GM18499 (cell line): Measurements from ENCODE around the gene SLC39A1.
A peak's percentile ranks its signal among the peaks of the same experiment; 100 is the strongest.
"Not testable (repeated sequence)": the region's sequence is repeated elsewhere in the genome, so short reads cannot be mapped to it uniquely, and the experiment has no call there.

Experiments used
- ATAC-seq: cut with Tn5 transposase; IDR thresholded peaks from one replicate; pipeline ENCODE4 v1.9.1; 2021; ENCODE audit warnings: moderate number of reproducible peaks; ENCODE audit not compliant: insufficient read depth, unreplicated experiment

Gene SLC39A1, protein sequence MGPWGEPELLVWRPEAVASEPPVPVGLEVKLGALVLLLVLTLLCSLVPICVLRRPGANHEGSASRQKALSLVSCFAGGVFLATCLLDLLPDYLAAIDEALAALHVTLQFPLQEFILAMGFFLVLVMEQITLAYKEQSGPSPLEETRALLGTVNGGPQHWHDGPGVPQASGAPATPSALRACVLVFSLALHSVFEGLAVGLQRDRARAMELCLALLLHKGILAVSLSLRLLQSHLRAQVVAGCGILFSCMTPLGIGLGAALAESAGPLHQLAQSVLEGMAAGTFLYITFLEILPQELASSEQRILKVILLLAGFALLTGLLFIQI

GRCh38 chr1:153963030-153963849 lies at the start of gene SLC39A1:
Gene SLC39A1, minus strand, starts transcription at chr1:153963537. Its CDS starts 822 bp downstream, at chr1:153962715.
- ATAC-seq = no peak

DNA sequence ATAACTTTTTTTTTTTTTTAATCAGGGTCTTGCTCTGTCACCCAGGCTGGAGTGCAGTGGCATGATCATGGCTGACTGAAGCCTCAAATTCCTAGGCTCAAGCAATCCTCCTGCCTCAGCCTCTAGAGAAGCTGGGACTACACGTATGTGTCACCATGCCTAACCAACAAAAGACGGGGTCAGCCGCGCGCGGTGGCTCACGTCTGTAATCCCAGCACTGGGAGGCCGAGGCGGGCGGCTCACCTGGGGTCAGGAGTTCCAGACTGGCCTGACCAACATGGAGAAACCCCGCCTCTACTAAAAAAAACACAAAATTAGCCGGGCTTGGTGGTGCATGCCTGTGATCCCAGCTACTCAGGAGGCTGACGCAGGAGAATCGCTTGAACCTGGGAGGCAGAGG lies 49.2 kb upstream of the SLC39A1 start:
- ATAC-seq = not testable (repeated sequence)

DNA sequence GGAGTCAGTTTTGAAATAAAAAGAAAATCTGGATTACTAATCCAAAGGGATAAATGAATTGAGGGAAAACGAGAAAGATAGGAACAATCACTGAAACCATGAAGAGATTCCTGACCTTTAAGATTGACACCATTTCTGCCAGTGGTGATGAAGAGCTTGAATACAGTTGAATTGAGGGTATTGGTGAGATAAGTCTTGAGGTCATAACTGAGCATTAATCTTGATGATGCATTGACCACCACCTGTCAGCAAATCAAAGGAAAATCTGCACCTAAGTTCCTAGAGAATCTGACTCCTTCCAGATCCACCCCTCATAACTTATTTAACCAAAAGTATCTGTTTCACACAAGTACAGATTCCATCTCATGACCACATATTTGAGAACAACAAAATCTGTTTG lies 48.8 kb upstream of the SLC39A1 start:
- no peak for ATAC-seq

DNA sequence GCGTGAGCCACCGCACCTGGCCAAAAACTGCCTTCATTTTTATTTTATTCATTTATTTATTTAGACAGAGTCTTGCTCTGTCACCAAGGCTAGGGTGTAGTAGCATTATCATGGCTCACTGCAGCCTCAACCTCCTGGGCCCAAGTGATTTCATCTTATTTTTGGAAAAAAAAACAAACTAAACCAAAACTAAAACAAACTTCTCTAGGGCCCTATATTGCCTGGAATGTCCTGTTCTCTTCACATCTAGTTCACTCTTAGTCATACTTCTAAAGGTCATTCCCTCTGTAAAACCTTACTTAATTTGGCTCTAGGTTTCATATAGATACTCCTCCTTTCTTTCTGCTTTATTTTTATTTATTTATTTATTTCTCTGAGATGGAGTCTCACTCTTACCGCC lies 42.8 kb upstream of the SLC39A1 start:
- no peak for ATAC-seq

GRCh38 chr1:154000420-154000819 lies 37.1 kb upstream of the SLC39A1 start:
- ATAC-seq = no peak

DNA sequence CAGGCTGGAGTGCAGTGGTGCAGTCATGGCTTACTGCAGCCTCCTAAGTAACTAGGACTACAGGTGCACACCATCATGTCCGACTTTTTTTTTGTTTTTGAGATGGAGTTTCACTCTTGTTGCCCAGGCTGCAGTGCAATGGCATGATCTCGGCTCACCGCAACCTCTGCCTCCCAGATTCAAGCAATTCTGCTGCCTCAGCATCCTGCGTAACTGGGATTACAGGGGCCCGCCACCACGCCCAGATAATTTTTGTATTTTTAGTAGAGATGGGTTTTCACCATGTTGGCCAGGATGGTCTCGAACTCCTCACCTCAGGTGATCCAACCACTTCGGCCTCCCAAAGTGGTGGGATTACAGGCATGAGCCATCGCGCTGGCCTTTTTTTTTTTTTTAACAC lies 33.5 kb upstream of the SLC39A1 start:
- not testable (repeated sequence) for ATAC-seq

DNA sequence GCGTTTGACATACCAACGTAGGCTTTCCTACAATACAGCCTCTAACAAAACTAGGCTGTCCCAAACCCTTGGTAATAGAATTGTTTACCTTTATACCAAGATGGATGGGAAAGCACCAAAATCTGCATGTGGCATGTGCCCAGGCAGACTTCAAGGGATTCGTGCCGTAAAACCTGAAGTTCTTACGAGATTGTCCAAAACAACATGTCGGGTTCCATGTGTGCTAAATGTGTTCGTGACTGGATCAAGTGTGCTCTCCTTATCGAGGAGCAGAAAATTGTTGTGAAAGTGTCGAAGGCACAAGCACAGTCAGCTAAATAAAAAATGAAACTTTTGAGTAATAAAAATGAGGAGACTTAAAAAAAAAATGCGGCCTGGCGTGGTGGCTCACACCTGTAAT lies 32.3 kb upstream of the SLC39A1 start:
- no peak for ATAC-seq

DNA sequence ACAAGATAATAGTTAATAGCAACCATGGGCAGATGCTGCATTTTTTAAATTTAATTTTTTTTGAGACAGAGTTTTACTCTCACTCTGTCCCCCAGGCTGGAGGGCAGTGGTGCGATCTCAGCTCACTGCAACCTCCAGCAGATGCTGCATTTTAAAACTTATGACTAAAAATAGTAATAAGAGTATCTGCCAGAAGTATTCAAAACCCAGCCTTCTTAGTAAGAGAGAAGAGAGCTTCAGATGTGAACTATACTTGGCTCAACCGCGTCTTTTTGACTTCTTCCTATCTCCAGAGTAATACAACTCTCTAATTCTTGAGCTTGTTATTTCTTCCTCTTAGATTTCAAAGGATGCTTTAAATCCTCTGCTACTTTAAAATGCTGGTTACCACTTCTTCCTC lies 31.9 kb upstream of the SLC39A1 start:
- no peak for ATAC-seq

- no peak for ATAC-seq
These were observed 28.5 kb upstream of the SLC39A1 start for GRCh38 chr1:153991806-153992205.

GRCh38 chr1:153991151-153991630 lies 27.9 kb upstream of the SLC39A1 start:
- no peak for ATAC-seq

DNA sequence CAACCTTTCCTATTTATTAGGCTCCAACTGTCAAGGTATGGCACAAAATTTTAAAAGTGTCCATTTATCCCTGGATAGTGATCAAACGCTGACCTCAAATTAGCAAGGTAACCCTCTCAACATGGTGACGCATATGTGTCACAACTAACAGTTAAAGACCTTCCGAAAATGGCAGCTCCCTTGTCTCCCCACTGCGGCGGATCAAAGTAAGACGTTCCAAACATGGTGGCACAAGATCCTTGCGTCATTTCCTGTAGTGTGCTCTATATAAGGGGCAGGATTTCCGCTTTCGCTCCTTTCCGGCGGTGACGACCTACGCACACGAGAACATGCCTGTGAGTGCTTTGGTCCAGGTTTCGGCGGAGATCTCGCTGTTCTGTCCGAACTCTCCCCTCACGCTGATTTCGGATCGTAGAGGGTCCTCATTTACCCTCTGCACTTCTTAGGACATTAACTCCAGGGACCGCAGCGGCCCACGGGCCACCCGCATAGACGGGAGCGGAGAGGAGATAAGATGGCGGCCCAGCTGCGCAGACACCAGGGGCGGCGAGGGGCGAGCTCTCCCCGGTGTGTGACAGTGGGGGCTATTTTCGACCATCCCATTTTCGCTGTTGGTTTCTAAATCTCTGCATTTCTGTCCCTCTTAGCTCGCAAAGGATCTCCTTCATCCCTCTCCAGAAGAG lies 27.3 kb upstream of the SLC39A1 start, which contains the start of gene RPS27:
Gene RPS27, plus strand, starts transcription at position 295 of the 683 bp plus-strand sequence. Its CDS starts 35 bp downstream, at position 330.
- peak; percentile 63 for ATAC-seq

GRCh38 chr1:153987621-153988020 lies 24.3 kb upstream of the SLC39A1 start:
- ATAC-seq = no peak

GRCh38 chr1:153985941-153986761 lies 22.8 kb upstream of the SLC39A1 start, which contains the start of gene RAB13:
Gene RAB13, minus strand, starts transcription at chr1:153986339. Its CDS starts 103 bp downstream, at chr1:153986236.
- no peak for ATAC-seq

- no peak for ATAC-seq
These were observed 22.1 kb upstream of the SLC39A1 start for GRCh38 chr1:153985341-153985912.

DNA sequence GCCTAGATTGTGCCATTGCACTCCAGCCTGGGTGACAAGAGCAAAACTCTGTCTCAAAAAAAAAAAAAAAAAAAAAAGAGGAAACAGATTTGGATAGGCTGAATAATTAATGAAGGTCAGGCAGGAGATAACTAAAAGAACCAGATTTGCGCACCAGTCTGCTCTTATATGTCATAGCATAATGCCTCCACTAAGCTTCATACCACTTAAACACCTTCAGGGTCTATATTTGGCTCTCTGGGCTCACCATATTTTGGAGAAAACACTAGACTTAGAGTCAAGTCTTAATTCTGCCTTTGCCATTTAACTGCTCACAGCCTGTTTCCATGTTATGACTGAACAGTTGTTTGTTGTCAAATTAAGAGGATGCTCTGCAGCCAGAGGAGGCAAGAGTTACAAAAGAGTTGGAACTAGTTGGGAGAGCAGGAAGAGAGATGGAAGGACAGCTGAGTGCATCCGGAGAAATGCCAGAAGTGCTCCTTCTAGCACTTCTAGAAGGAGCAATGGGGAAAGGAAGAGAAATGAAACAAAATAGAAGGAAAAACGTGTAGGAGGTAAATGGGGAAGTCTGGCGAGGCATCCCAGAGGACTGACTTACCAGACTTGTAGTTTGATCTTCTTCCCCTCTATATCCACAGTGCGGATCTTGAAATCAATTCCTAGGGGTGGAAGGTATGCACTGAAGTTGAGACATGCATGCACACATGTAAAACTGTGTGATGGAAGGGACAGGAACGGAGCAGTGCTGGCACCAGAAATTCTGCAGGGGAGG lies 21.0 kb upstream of the SLC39A1 start:
- ATAC-seq = no peak

GRCh38 chr1:153981735-153982134 lies 18.4 kb upstream of the SLC39A1 start:
- ATAC-seq = not testable (repeated sequence)

DNA sequence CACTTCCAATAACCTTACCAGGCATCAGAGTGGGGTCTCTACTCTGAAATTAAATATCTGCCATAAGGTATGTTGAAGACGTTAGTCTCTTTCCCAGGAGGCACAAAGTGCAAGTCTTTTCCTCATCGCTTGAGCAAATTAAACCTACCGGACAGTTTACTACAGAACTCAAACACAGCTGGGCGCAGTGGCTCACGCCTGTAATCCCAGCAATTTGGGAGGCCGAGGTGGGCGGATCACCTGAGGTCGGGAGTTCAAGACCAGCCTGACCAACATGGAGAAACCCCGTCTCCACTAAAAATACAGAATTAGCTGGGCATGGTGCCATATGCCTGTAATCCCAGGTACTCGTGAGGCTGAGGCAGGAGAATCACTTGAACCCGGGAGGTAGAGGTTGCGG lies 15.8 kb upstream of the SLC39A1 start:
- ATAC-seq = not testable (repeated sequence)

- ATAC-seq = no peak
These were observed 15.1 kb upstream of the SLC39A1 start for GRCh38 chr1:153978274-153978909.
